Activated T-cell treated with anti-CD3 and anti-CD28 coated beads, Interleukin-2, amount 50 U/mL, for 1 hour (primary cell): ENCODE measurements around the gene PPCDC.

Source experiments
- DNase-seq: peaks from one replicate; pipeline ENCODE4 v3.0.0-alpha.2; 2020

Gene PPCDC, protein sequence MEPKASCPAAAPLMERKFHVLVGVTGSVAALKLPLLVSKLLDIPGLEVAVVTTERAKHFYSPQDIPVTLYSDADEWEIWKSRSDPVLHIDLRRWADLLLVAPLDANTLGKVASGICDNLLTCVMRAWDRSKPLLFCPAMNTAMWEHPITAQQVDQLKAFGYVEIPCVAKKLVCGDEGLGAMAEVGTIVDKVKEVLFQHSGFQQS

DNA sequence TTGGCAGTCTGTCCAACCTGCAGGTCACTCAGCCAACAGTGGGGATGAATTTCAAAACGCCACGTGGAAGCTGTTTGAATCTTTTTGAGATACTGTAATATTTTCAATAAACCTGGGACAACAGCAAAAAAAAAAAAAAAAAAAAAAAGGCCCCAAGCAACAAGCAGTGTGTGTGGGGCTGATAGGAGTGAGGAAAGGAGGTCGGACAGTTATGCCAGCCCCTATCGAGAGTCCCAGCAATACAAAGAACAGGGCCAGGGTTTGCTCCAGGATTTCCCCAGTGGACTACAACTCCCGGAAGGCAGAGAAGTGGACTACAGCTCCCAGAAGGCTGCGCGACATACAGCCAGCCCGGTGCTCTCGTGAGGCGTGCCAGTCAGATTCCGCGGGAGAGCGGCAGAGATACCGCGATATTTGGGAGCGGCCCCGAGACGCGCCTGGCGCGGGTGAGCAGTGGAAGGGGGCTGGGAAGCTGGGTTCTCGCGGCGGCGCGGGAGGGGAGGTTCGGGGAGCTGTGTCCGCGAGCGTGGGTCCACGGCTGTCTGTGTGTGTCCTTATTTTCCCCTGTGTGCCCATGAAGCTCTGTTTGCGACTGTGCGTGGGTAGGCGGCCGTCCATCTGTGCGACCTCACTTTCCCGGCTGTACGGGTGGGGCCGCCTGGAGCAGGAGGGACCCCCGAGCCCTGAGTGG, at the start of gene PPCDC:
Gene PPCDC (plus strand): TSS at position 410 of the 691 bp plus-strand sequence. CDS start 4,729 bp downstream, outside the sequence.
- DNase-seq, result peak; percentile 89

DNA sequence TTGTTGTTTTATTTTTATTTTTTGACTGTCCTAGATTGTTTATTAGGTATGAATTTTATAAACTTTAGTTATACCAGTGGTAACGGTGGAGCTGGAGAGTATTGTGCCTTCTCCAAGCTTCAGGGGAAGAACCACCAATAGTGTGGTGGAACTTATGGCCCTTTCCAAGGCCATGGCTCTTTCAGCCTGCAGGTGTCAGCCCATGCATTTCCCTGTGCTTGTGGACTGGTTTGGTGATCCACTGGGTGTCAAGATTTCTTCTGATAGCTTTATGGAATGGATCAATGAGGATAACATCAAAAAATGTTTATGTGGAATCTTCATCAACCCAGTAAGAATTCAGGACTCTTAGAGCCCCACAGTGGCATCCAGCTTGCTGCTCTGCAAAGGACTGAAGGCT, 47.2 kb upstream of the PPCDC start:
- DNase-seq, result no peak

DNA sequence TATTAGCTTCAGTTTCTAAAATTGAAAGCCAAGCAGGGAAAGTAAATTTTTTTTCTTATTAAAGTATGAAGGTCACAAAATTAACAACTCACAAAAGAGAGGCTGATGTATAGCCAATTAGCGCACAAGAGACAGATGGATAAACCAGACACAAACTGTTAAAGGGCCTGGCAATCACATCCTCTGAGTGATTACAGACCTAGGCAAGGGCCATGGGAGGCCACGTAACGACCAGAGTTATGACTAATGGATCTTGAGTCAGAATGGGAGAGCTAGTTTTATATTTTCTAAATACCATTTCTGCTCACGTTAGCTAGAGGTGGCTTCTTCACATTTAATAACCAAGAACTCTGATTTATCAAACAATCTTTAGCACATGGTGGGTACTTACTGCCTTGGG, 45.8 kb upstream of the PPCDC start:
- no peak for DNase-seq

DNA sequence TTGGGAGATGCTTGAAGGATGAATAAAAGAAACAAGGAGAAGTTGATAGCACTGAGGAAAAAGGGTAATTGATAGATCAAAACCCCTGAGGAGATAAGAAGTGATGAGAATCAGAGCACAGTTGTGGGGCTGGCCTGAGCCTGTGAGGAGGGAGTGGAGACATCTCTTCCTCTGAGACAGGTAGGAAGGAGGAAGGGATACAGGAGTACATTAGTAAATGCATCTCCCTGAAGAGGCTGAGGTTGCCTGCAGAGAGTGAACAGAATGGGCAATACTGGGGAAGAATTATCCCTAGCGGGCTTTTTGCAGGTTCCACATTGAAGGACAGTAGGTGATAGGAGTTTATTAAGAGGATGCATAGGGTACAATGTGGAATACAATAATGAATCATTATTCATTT, 45.3 kb upstream of the PPCDC start:
- no peak for DNase-seq

DNA sequence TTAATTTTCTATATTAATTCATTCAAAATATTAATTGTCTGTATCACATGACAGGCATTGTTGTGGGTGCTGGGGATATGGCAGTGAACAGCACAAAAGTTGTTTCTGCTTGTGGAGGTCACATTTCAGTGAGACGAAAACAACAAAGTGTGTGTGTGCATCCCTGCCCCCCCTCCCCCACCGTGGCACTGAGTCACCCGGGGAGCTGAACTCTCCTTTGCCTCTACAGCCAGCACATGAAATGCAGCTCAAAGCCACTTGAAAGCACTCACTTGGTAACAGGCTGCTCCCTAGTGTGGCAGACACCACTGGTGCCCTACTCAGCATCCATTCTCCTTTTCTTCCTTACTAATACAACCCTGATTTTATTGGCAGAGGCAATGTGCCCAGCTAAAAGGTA, 44.9 kb upstream of the PPCDC start:
- DNase-seq, result peak; percentile 21

DNA sequence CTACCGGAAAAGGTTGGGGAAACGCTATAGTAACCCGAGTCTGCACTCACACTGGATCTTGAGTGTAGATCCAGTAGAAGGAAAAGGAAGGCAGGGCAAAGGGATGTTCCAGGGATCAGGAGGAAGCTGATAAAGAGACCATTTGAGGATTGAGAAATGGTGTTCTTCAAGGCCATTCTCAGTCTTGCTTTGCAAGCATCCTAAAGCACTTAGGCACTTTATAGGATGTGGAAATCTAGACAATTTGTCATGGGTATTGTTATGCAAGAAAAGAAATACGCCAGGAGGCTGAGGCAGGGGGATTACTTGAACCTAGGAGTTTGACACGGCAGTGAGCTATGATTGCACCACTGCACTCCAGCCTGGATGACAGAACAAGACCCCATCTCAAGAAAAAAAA, 41.2 kb upstream of the PPCDC start:
- DNase-seq, result no peak

DNA sequence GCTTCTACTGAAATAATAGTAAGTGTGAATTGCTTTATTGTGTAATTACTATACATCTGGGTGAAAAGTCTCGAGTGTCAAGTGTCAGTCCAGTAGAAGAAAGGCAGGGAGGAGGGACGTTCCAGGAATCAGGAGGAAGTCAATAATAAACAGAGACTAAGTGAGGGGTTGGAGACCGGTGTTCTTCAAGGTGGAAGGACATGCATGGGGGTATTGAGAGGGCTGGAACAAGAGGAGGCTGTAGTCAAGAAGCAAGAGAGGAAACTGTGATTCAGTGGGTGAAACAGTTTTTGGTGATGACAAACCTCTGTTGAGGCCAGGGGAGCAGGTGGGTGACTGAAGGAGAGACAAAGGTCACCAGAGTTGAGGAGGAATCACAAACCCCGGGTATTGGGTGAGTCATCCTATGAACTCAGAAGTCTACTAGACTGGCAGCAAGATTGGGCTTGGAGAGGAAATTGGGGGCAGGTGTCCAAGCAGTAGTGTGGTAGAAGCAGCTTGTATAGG, 39.6 kb upstream of the PPCDC start:
- DNase-seq, result no peak

DNA sequence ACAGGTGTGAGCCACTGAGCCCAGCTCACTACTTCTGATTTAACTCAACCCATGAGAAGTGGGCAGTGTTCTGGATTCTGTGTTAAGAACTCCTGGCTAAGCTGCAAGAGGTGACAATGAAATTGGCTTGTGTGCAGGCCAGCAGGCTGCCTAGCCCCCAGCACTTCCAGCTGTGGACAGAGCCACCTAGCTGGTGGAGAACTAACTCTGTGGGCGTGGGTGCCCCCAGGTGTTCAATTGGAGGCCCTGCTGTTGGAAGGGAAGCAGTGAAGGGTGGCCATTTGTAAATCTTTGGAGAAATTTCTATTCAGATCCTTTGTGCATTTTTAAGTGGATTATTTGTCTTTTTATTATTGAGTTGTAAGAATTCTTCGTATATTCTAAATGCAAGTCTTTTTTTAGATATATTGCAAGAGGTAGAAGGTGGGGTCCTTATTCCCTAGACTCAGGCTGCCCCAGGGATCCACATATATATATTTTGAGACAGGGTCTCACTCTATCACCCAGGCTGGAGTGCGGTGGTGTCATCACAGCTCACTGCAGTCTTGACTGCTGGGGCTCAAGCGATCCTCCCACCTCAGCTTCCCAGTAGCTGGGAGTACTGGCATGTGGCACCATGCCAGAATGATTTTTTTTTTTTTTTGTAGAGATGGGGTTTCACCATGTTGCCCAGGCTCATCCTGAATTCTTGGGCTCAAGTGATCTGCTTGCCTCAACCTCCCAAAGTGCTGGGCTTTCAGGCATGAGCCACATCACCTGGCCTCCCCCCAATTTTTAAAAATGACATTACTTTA, 35.2 kb upstream of the PPCDC start:
- peak; percentile 31 for DNase-seq

DNA sequence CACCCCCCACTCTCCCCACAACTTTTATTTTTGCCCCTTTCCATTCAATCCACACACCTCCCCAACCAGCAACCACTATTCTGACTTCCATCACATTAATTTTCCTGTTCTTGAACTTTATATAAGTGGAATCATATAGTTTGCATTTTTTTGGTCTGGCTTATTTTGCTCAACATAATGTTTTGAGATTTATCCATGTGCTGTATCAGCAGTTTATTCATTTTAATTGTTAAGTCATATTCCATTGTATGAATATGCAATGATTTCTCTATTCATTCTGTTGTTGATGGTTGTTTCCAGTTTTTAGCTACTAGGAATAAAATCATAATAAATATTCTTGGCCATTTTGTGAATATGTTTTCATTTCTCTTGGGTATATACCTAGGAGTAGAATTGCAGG, 33.9 kb upstream of the PPCDC start:
- DNase-seq, result no peak

DNA sequence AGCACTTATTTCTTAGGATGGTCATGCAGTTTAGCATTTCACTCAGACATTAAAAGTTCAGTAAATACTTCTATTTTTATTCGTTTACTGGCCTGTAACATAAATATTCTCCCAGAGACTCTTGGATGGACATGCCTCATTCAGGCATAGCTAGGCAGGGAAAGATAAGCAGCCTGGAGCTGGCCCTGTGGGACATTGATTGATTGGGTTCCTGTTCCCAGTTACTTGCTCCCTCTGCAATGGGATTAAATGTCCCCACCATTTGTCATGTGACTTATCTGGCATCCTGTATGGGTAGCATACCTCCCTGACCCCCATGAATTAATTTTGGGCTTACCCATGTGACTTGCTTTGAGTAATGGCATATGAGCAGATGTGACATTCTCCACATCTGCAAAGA, 30.8 kb upstream of the PPCDC start:
- no peak for DNase-seq

DNA sequence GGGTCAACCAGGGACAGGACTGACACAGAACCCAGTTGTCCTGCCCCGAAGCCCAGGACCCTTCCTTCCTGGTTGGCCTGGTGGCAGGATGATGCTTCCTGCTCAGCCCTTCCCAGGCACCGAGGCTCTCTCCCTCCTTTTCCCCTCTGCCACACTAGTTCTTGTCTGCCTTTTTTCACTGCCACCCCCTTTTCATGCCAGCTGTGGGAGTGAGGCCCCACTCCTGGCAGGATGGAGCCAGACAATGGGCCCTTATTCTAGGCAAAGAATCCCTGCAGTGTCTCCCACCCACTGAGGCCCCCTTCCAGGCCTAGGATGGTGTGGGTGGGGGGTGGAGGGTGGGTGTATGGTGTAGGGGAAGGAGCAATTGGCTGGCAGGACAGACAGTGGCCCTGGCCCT, 29.2 kb upstream of the PPCDC start:
- DNase-seq, result no peak

DNA sequence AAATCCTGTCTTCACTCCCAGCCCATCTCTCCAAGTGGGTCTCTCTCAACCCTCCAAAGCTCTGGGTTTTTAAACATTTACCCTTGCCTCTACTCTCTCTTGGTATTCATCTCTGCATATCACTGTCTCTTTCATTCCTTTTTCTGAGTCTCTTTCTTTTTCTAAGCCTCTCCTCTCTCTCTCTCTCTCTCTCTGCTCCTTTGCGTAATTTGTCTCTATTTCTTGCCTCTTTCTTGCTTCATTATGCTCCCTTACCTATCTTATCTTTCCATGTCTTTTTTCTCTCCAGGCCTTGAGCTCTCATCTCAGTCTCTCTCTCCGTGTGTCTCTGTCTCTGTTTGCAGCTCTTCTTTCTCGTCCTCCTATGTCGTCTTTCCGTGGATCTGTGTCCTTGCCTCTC, 28.7 kb upstream of the PPCDC start:
- DNase-seq, result no peak

DNA sequence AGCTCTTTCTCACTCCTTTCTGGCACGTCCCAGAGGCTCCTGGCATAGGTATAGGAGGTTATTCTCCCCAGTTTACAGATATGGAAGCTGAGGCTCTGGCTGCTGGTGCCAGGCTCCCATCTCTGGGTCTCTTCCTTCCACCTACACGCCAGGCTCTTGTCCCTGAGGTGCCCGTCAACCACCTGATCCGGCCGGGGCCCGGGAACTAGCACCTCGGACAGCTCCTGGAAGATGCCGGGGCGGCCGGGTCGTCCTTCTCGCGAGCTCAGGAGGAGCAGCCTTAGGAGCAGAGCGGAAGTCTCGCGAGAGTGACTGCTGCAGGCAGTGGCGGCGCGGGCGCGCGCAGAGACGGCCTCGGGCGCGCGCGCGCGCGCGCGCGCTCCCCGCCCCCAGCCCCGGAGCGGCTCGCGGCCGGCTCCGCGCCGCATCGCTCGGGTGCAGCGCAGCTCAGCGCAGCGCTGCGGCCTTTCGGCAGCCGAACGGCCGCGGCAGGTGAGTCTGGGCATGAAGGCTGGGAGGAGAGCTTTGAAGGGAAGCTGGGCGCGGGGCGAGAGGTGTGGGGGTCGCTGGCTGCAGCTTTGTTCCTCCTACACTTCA, 28.1 kb upstream of the PPCDC start, which contains the start of gene SCAMP5:
Gene SCAMP5 (plus strand): TSS at position 382 of the 597 bp plus-strand sequence. CDS start 16,277 bp downstream, outside the sequence.
- DNase-seq, result peak; percentile 88

DNA sequence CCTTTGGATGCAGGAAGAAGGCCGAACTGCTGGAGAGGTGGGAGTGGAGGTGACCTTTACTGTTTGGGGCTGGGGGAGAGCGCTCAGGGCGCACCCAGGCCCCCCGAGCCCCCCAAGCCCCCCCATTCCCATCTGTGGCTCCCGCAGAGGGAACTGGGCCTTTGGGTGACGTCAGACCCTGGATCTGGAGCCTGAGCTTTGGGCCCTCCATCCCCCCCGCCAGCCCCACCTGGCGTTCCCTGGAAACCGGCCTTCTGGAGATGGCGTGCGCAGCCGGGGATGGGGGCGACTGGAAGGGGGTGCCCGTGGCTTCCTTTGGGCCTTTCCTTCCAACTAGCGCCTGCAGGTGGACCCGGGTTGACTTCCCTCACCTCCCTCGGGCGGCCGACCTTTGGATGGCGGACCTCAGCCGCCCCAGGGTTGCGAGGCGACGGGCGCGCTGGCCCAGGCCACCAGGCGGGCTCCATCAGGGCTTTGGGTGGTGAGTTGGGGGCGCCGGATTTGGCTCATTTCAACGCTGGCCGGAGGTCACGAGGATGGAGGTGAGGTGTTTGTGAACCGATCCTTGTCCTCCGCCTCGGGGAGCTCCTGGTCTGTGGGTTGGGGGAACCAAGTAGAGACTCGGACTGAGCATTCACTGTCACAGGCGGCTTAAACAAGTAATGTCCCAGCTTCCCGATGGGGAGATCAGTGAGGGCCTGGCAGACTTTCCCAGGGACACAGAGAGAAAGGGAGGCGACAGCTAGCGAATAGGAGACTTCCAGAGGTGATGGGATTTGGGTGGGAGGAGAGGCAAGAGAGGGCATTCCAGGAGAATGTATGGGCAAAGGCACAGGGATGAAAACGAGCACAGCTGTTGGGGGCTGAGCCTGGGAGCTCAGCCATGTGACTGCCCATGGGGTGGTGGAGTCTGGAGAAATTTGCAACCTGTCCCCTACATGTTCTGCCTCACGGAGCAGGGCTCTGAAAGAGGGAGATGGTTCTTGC, 27.3 kb upstream of the PPCDC start:
- DNase-seq, result no peak

DNA sequence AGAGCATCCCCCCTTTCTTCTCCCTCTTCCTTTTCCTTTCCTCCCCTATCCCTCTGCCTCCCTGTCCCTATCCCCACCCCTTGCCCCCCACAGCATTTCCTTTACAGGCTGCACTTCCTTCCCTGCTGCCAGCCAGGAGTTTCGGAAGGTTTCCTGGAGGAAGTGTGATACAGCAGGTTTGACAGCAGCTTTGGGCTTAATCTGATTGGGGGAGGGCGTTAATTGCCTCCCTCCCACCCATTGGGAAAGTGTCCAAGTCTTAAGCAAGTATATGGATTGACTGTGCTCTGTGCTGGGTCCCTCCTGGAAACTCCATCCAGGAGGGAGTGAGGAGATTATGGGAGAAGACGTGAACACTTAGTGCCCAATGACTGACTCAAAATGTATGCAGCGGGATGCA, 26.2 kb upstream of the PPCDC start:
- no peak for DNase-seq

DNA sequence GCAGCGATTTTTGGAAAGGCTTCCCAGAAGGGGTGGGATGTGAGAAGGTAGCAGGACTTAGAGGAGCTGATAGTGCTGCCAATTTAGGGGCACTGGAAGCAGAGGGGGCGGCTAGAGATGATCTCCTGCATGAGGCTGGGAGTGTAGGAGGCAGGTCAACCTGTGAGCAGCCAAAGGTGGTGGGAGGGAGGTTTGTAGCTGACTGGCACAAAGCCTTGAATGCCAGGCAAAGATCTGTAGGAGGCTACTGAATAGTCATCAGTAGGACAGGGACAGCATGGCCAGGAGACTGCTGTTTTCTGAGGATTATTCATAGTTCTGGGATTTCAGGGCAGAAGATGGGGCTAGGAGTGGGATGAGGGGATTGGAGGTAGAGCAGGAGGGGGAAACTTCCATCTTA, 25.8 kb upstream of the PPCDC start:
- DNase-seq, result no peak

DNA sequence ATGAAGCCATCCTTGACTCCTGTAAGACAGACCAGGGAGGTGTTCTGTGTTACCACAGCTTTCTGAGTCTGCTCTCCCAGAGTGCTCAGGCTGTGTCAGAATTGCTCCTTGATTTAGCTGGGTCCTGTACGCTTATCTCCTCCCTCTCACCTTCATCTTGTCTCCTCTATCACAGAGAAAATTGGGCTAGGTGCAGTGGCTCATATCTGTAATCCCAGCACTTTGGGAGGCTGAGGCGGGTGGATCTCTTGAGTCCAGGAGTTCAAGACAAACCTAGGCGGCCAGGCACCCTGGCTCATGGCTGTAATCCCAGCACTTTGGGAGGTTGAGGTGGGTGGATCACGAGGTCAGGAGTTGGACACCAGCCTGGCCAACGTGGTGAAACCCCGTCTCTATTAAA, 22.1 kb upstream of the PPCDC start:
- DNase-seq, result no peak

DNA sequence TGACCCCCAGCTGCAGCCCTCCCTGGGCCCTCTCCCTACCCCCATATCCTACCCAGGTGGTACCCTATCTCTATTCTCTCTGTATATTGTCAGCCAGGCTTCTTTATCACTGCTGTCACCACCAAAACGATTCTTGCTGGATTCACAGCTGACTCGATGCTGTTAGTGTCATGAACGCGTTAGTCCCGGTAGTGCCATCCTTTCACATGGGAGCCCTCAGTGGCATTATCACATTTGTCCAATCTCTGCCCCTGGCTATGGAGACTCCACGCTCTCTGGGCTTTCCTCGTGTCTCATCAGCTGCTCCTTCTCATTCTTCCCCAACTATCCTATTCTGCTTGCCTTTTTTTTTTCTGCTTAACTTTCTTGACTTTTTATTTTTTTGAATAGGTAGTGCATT, 21.0 kb upstream of the PPCDC start:
- DNase-seq, result no peak

DNA sequence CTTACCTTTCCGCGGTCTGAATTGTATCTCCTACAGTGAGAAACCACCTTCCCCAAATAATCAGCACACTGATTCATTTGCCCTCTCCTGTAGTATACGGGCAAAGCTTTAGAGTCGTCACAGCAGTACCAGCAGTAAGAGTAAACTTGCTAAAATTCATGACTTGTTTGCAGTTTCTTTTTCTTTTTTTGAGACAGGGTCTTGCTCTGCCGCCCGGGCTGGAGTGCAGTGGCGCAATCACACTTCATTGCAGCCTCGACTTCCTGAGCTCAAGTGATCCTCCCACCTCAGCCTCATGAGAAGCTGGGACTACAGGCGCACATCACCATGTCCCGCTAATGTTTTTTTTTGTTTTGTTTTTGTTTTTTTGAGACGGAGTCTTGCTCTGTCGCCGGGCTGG, 16.2 kb upstream of the PPCDC start:
- DNase-seq, result no peak

DNA sequence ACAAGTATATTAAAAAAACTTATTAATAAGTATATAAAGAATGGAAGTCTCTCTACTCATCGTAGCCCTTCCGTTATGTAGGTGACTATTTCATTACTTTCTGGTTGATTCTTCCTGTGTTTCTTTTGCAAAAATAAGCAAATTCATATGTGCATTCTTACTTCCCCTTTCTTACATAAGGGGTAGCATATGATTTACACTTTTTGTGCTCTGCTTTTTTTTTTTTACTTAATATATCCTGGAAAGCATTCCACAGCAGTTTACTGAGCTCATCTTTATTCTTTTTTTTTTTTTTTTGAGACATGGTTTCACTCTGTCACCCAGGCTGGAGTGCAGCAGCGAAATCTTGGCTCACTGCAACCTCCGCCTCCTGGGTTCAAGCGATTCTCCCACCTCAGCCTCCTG, 15.2 kb upstream of the PPCDC start:
- DNase-seq, result no peak

DNA sequence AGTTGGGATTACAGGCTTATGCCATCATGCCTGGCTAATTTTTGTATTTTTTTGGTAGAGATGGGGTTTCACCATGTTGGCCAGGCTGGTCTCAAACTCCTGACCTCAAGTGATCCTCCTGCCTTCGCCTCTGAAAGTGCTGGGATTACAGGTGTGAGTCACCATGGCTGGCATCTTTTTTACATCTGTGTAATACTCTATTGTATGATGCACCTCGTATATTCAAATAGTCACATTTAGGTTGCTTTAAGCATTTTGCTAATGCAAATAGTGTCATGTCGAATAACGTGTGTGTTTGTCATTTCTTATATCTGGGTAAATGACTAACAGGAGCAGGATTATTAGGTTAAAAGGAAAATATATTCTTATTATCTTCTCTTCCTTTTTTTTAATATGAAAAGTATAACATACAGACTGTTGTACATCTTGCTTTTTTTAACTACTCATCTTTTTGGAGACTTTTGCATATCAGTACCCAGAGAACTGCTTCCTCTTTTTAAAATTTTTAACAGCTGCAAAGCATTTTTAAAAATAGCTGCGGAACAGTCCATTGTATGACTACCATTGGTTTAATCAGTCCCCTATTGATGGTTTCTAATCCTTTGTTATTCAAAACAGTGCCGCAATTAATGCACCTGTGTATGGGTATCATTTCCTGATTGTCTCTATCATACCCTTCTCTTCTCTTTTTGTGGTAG, 14.6 kb upstream of the PPCDC start:
- DNase-seq, result no peak
